IPS-15b (cell line): ENCODE measurements around the gene UTP14A.

Experiments
- H3K27me3 ChIP-seq: one replicate; pipeline ENCODE4 v1.6.1; 2013; ENCODE audit warnings: low read length; ENCODE audit not compliant: control insufficient read depth, insufficient read depth
- H3K36me3 ChIP-seq: one replicate; pipeline ENCODE4 v1.6.1; 2013; ENCODE audit warnings: low read length; ENCODE audit not compliant: control insufficient read depth, insufficient read depth
- H3K4me1 ChIP-seq: one replicate; pipeline ENCODE4 v1.6.1; 2013; ENCODE audit warnings: mild to moderate bottlenecking, low read length; ENCODE audit not compliant: control insufficient read depth, insufficient read depth
- H3K4me3 ChIP-seq: one replicate; pipeline ENCODE4 v1.5.1; 2013; ENCODE audit warnings: low read depth, low read length
- H3K9ac ChIP-seq: one replicate; pipeline ENCODE4 v1.6.1; 2013; ENCODE audit warnings: low read depth, mild to moderate bottlenecking, low read length
- H3K9me3 ChIP-seq: one replicate; pipeline ENCODE4 v1.6.1; 2013; ENCODE audit warnings: mild to moderate bottlenecking, low read length; ENCODE audit not compliant: control insufficient read depth, insufficient read depth

Gene UTP14A

DNA sequence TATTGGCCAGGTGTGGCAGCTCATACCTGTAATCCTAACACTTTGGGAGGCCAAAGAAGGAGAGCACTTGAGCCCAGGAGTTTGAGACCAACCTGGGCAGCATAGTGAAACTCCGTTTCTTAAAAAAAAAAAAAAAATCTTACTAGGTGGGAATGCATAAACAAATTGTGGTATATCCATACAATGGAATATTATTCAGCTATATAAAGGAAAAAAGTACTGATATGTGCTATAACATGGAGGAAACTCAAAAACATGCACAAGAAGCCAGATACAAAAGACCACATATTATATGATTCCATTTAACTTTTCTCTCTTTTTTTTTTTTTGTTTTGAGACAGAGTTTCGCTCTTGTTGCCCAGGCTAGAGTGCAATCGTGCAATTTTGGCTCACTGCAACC lies 63.0 kb downstream of the UTP14A start:
- Histone ChIP-seq H3K27me3 (peaks cover 30% of the 10 kb centered on the region), H3K4me1 (peaks cover 3% of the 10 kb centered on the region)

DNA sequence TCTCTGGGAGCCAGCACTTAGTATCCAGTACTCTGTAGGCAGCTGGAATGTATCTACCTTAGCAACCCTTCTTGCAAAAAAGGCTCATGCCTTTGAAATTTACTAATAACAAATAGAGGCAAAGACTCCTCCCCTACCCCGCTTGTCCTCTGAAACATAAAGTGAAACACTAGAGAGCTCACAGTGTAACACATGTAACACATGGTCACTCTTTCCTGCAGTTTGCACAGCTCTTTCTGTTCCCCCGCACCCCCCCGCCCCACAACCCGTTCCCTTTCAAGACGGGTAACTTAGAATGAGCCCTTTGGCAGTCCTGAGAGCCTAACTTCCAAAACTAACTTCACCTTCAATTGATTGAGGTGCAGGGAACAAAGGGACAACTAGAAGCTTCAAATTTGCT lies 70.5 kb downstream of the UTP14A start:
- Histone ChIP-seq H3K27me3 (peaks cover 70% of the 10 kb centered on the region), H3K36me3 (no peaks in the 10 kb centered on the region), H3K9ac (no peak overlapping the region), H3K4me1 (peaks cover 3% of the 10 kb centered on the region), H3K4me3 (no peak overlapping the region), H3K9me3 (no peaks in the 10 kb centered on the region)

More for the DNA sequence above, 63.0 kb downstream of the UTP14A start:
- no peaks in the 10 kb centered on the region for H3K9me3 ChIP-seq
- no peaks in the 10 kb centered on the region for H3K36me3 ChIP-seq
- no peak overlapping the region for H3K4me3 ChIP-seq
- no peak overlapping the region for H3K9ac ChIP-seq
